ENCODE measurements around the gene HPGDS. TPM values are rescaled to one million over a fixed set of nuclear protein-coding genes. Genes with fewer than 3 reads are reported as not detected.

The HPGDS gene
- total RNA-seq, 1 donor from 2014 or later, result not detected

DNA sequence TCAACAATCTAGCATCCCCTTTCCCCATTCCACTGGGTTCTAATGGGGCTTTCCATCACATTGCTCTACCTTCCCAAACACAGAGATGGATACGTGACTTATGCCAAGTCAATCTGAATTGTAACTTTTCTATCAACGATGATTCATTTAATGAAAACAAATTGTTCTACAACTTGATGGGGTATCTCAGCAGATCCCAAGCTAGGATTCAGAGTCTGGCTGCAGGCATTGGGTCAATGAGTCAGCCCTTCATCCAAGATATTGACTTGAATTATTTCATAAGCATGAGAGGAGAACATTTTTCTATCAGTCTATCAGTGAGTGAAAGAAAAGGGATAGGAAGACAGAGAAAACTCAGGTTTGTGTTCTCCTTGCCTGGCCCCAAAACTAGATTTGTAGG, 15.0 kb upstream of the HPGDS start:
- H3K36me3 Mint-ChIP-seq (ENCODE audit: low read depth), result no peaks in the 10 kb centered on the region

DNA sequence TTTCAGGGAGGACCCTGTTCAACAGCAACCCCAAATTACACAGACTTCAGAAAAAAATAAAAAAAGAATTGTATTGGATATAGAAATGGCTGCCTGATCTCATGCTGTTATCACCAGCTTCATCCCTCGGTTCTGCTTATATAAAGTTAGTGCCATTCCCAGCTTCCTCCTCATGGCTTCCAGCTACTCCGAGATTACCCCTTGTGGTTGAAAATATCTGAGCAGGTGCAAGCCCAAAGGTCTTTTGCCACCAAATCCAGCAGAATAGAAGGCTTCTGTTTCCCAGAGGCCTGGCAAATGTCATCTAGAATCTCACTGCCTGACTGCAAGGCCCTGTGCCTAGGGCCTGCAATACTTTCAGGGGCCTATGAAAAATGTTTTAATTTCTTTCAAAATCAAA, 13.8 kb upstream of the HPGDS start:
- Mint-ChIP-seq H3K27me3 (ENCODE audit: low read depth) (no peaks in the 10 kb centered on the region), H3K9me3 (ENCODE audit: low read depth) (no peaks in the 10 kb centered on the region), H3K4me1 (ENCODE audit: low read depth) (peaks cover 8% of the 10 kb centered on the region), H3K36me3 (ENCODE audit: low read depth) (no peaks in the 10 kb centered on the region), H3K4me3 (ENCODE audit: unreplicated experiment) (no peak overlapping the region), H3K27ac (ENCODE audit: unreplicated experiment) (no peak overlapping the region)
- TF ChIP-seq, protein P1, sequence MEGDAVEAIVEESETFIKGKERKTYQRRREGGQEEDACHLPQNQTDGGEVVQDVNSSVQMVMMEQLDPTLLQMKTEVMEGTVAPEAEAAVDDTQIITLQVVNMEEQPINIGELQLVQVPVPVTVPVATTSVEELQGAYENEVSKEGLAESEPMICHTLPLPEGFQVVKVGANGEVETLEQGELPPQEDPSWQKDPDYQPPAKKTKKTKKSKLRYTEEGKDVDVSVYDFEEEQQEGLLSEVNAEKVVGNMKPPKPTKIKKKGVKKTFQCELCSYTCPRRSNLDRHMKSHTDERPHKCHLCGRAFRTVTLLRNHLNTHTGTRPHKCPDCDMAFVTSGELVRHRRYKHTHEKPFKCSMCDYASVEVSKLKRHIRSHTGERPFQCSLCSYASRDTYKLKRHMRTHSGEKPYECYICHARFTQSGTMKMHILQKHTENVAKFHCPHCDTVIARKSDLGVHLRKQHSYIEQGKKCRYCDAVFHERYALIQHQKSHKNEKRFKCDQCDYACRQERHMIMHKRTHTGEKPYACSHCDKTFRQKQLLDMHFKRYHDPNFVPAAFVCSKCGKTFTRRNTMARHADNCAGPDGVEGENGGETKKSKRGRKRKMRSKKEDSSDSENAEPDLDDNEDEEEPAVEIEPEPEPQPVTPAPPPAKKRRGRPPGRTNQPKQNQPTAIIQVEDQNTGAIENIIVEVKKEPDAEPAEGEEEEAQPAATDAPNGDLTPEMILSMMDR (IDR thresholded peaks at IDR 0.05), result no peak
- DNase-seq (ENCODE audit: low spot score), result no peak

More for the DNA sequence above, 15.0 kb upstream of the HPGDS start:
- H3K4me3 Mint-ChIP-seq (ENCODE audit: unreplicated experiment), result no peak overlapping the region
- H3K27me3 Mint-ChIP-seq (ENCODE audit: low read depth), result no peaks in the 10 kb centered on the region
- no peak for DNase-seq (ENCODE audit: low spot score)
- no peaks in the 10 kb centered on the region for H3K9me3 Mint-ChIP-seq (ENCODE audit: low read depth)
- peaks cover 8% of the 10 kb centered on the region for H3K4me1 Mint-ChIP-seq (ENCODE audit: low read depth)
- TF ChIP-seq, protein P1 (IDR thresholded peaks at IDR 0.05), result no peak
- H3K27ac Mint-ChIP-seq (ENCODE audit: unreplicated experiment), result no peak overlapping the region

- DNase-seq (ENCODE audit: low spot score), result no peak
- Mint-ChIP-seq H3K27me3 (ENCODE audit: low read depth) (no peaks in the 10 kb centered on the region), H3K9me3 (ENCODE audit: low read depth) (no peaks in the 10 kb centered on the region), H3K27ac (ENCODE audit: unreplicated experiment) (no peak overlapping the region), H3K4me3 (ENCODE audit: unreplicated experiment) (no peak overlapping the region), H3K36me3 (ENCODE audit: low read depth) (no peaks in the 10 kb centered on the region), H3K4me1 (ENCODE audit: low read depth) (peaks cover 8% of the 10 kb centered on the region)
- TF ChIP-seq, protein P1 (IDR thresholded peaks at IDR 0.05), result no peak
Measured at GRCh38 chr4:94354474-94354896, 11.8 kb upstream of the HPGDS start.

GRCh38 chr4:94352996-94353395, 10.4 kb upstream of the HPGDS start:
- TF ChIP-seq, protein P1 (IDR thresholded peaks at IDR 0.05), result no peak
- no peak for DNase-seq (ENCODE audit: low spot score)
- H3K27me3 Mint-ChIP-seq (ENCODE audit: low read depth), result no peaks in the 10 kb centered on the region
- H3K4me3 Mint-ChIP-seq (ENCODE audit: unreplicated experiment), result no peak overlapping the region
- no peaks in the 10 kb centered on the region for H3K36me3 Mint-ChIP-seq (ENCODE audit: low read depth)
- peaks cover 13% of the 10 kb centered on the region for H3K4me1 Mint-ChIP-seq (ENCODE audit: low read depth)
- H3K27ac Mint-ChIP-seq (ENCODE audit: unreplicated experiment), result no peak overlapping the region
- H3K9me3 Mint-ChIP-seq (ENCODE audit: low read depth), result no peaks in the 10 kb centered on the region

- no peaks in the 10 kb centered on the region for H3K36me3 Mint-ChIP-seq (ENCODE audit: low read depth)
Measured at GRCh38 chr4:94352163-94352562, 9.5 kb upstream of the HPGDS start.

More at GRCh38 chr4:94352163-94352562, 9.5 kb upstream of the HPGDS start:
- H3K4me1 Mint-ChIP-seq (ENCODE audit: low read depth), result peaks cover 7% of the 10 kb centered on the region
- H3K27ac Mint-ChIP-seq (ENCODE audit: unreplicated experiment), result no peak overlapping the region
- no peak for DNase-seq (ENCODE audit: low spot score)
- no peaks in the 10 kb centered on the region for H3K27me3 Mint-ChIP-seq (ENCODE audit: low read depth)
- H3K4me3 Mint-ChIP-seq (ENCODE audit: unreplicated experiment), result no peak overlapping the region
- H3K9me3 Mint-ChIP-seq (ENCODE audit: low read depth), result no peaks in the 10 kb centered on the region
- TF ChIP-seq, protein P1 (IDR thresholded peaks at IDR 0.05), result no peak
